ENCODE data around the gene AGBL4.
"Not testable (repeated sequence)": the region's sequence is repeated elsewhere in the genome, so short reads cannot be mapped to it uniquely, and the experiment has no call there.

The AGBL4 gene

GRCh38 chr1:49448200-49448599 lies 575.6 kb downstream of the AGBL4 start:
- no peak for DNase-seq (ENCODE audit: low read depth in 2 of 3, low spot score in 2 of 3)

DNA sequence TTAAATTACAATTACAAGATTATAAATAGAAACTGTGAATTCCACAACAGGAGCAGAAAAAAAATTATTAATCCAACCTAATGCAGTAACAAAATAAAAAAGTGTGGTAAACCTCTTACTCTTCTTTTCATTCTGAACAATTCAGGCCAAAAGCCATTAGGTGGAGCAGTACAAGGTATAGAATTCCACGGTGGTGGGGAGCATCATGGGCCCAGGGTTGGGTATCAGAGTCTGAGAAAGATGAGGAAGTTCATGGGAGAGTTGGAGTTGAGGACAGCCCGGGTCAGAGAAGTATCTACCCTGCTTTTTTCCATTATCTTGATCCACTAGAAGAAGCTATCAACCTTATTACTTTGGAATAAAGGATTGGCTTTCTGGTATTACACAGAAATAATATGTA lies 586.9 kb downstream of the AGBL4 start:
- DNase-seq (ENCODE audit: low read depth in 2 of 3, low spot score in 2 of 3), result no peak

DNA sequence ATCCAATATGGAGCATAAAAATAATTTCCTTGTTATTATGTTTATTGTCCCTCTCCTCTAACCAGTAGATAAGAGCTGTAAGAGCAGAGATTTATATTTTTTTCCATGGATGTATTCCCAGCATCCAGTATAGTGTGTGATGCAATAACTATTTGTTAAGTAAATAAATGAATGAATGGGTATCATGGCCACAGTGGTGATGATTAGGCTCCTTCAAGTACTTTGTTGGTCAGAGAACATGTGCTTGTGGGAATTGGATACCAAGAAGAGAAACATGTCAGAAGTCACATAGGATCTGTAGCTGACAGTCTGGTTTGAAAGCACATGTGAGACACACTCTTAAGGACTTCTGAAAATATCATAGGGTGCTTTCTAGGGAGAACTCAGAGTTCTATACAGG lies 588.5 kb downstream of the AGBL4 start:
- no peak for DNase-seq (ENCODE audit: low read depth in 2 of 3, low spot score in 2 of 3)

DNA sequence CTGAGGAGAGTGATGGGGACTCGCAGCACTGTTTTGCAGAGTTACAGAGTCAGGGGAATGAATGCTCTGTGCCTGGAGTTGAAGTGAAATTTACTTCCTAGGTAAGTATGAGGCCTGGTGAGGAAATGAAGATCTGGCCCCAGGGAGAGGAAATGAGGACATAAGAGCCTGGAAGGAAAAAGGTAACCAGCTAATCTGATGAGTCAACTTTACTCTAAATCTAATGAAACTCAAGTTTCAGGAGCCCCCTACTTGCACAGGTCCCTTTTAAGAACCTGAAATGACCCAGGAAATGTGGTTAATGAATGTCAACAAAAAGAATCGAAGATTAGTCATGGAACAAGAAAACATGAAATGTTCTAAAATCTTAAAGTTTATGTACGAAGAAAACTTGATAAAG lies 599.0 kb downstream of the AGBL4 start:
- DNase-seq (ENCODE audit: low read depth in 2 of 3, low spot score in 2 of 3), result no peak

- no peak for DNase-seq (ENCODE audit: low read depth in 2 of 3, low spot score in 2 of 3)
Measured at GRCh38 chr1:49416758-49417157, 607.0 kb downstream of the AGBL4 start.

GRCh38 chr1:49408346-49408745 lies 615.4 kb downstream of the AGBL4 start:
- DNase-seq (ENCODE audit: low read depth in 2 of 3, low spot score in 2 of 3), result no peak

DNA sequence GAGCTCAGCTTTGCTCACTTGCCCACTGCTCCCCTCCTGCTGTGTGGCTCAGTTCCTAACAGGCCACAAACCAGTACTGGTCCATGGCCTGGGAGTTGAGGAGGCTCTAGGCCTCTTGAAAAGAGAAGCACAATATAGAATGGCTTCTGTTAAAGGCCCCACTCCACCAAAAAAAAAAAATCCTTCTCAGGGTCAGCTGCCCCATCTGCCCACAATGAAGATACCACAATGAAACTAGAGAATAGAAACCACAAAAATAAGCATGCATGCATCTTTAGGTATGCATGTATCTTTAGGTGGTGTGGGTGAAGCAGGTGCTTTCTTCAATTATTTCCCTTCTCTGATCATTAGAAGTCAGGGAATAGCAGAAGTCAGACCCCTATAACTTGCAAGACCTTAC lies 626.7 kb downstream of the AGBL4 start:
- no peak for DNase-seq (ENCODE audit: low read depth in 2 of 3, low spot score in 2 of 3)

DNA sequence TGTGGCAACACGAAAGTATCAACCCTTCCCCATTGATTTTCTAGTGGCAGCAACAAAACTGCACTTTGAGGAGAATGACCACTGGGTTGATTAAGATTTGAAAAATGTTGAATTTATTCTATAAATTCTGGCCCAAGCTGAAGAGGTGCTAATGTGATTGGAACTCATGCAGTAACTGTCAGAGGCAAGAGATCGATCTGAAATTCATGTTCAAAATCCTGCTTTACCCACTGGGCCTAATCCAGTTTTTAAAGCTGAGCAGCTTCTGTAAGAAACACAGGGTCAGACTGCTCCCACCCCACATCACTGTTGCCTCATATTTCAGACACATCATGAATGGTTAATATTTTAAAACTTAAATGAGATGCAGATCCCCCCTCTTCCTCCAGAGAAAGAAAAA lies 629.6 kb downstream of the AGBL4 start:
- no peak for DNase-seq (ENCODE audit: low read depth in 2 of 3, low spot score in 2 of 3)

- DNase-seq (ENCODE audit: low read depth in 2 of 3, low spot score in 2 of 3), result no peak
Measured at GRCh38 chr1:49389699-49390098, 634.1 kb downstream of the AGBL4 start.

- DNase-seq (ENCODE audit: low read depth in 2 of 3, low spot score in 2 of 3), result no peak
Measured at GRCh38 chr1:49364676-49365075, 659.1 kb downstream of the AGBL4 start.

- DNase-seq (ENCODE audit: low read depth in 2 of 3, low spot score in 2 of 3), result no peak
Measured at GRCh38 chr1:49363628-49364027, 660.1 kb downstream of the AGBL4 start.

GRCh38 chr1:49358036-49358435 lies 665.7 kb downstream of the AGBL4 start:
- DNase-seq (ENCODE audit: low read depth in 2 of 3, low spot score in 2 of 3), result no peak

DNA sequence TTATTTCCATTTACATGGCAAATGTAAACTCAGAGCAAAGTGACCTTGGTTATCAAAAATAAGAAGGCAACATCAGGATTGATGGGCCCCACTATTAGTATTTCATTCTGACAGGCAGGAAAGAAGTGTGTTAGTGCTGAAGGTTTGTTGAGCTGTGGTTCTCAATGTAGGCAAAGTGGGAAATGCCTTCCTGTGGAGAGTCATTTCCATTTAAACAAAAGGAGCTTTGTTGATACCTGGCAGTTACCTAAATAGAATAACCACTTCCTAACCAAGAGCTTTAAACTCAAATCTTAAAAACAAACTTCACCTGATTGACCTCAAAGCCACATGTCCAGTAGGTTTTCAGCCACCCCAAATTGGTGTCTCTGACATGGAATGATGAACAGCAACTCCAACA lies 667.2 kb downstream of the AGBL4 start:
- no peak for DNase-seq (ENCODE audit: low read depth in 2 of 3, low spot score in 2 of 3)

GRCh38 chr1:49351768-49352167 lies 672.0 kb downstream of the AGBL4 start:
- DNase-seq (ENCODE audit: low read depth in 2 of 3, low spot score in 2 of 3), result no peak

- DNase-seq (ENCODE audit: low read depth in 2 of 3, low spot score in 2 of 3), result no peak
Measured at GRCh38 chr1:49346767-49347349, 676.9 kb downstream of the AGBL4 start.

DNA sequence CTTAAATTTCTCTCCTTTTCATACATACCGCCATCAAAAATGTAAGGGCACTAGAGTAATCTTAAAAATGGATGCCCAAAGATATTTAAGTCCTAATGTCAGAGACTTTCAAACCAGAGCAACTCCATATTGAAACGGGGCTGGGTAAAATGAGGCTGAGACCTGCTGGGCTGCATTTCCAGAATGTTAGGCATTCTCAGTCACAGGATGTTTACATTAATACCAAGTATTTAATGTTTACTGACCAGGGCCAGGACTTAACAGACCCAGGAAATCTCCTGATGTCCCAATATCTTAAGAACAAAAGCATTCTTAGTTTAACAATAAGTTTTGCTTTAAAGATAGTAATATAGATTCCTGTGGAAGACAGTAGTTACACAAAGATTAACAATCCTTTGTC lies 683.2 kb downstream of the AGBL4 start:
- no peak for DNase-seq (ENCODE audit: low read depth in 2 of 3, low spot score in 2 of 3)

GRCh38 chr1:49339043-49339442 lies 684.7 kb downstream of the AGBL4 start:
- no peak for DNase-seq (ENCODE audit: low read depth in 2 of 3, low spot score in 2 of 3)

DNA sequence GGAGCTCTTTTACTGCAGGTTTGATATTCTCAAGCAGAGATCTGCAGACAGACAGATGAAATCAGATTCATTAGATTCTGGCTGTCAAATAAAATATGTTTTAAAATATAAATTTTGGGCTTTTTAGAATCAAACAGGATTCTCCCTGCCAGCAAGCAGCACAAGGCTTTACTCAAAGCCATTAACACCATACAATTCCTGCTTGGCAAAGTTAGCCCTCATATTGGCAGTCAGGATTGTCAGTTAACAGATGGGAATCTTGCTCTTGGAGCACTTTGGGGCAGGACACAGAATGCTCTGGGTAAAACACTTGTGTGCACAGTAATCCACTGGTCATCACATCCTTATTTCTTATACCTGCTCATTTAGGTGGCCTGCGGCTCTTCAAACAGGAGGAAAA lies 686.5 kb downstream of the AGBL4 start:
- DNase-seq (ENCODE audit: low read depth in 2 of 3, low spot score in 2 of 3), result no peak

- no peak for DNase-seq (ENCODE audit: low read depth in 2 of 3, low spot score in 2 of 3)
Measured at GRCh38 chr1:49333906-49334305, 689.8 kb downstream of the AGBL4 start.

GRCh38 chr1:49331066-49331852 lies 692.5 kb downstream of the AGBL4 start:
- DNase-seq (ENCODE audit: low read depth in 2 of 3, low spot score in 2 of 3), result no peak

GRCh38 chr1:49323925-49324540 lies 699.7 kb downstream of the AGBL4 start:
- no peak for DNase-seq (ENCODE audit: low read depth in 2 of 3, low spot score in 2 of 3)

- not testable (repeated sequence) for DNase-seq (ENCODE audit: low read depth in 2 of 3, low spot score in 2 of 3)
Measured at GRCh38 chr1:49320493-49320892, 703.3 kb downstream of the AGBL4 start.

Measured in activated CD8-positive, alpha-beta memory T cell treated with anti-CD3 and anti-CD28 coated beads for 48 hours (primary cell).